Subcutaneous adipose tissue (tissue), 4 donors: ENCODE results near the gene TSPAN7. TPM values are rescaled to one million over a fixed set of nuclear protein-coding genes. Genes with fewer than 3 reads are reported as not detected.

Experiments used
- CTCF ChIP-seq: fragments of 450-650 bp; IDR thresholded peaks from one replicate; pipeline ENCODE4 v1.5.1; 2016; ENCODE audit warnings: low read depth, mild to moderate bottlenecking, control low read depth, antibody characterized with exemption, moderate library complexity
- total RNA-seq, 4 donors: library from RNA; depleted of rRNA; stranded (reverse); fragments of >200 nt; gene quantifications; one replicate each; pipeline ENCODE4 v1.1.0, GENCODE V29; 2016

TSPAN7 gene
- total RNA-seq, 4 donors from 2014 or later = 13.4 to 47.6 (median 41.5) TPM

- no peak for TF ChIP-seq CTCF
These were observed 49.5 kb downstream of the TSPAN7 start for GRCh38 chrX:38610849-38611248.

- TF ChIP-seq CTCF = no peak
These were observed 50.9 kb downstream of the TSPAN7 start for GRCh38 chrX:38612281-38612680.

- no peak for TF ChIP-seq CTCF
These were observed 53.1 kb downstream of the TSPAN7 start for GRCh38 chrX:38614485-38614884.

- no peak for TF ChIP-seq CTCF
These were observed 55.6 kb downstream of the TSPAN7 start for GRCh38 chrX:38616904-38617303.

GRCh38 chrX:38618180-38618579 lies 56.8 kb downstream of the TSPAN7 start:
- no peak for TF ChIP-seq CTCF

- no peak for TF ChIP-seq CTCF
These were observed 59.3 kb downstream of the TSPAN7 start for GRCh38 chrX:38620623-38621022.

GRCh38 chrX:38626296-38626695 lies 65.0 kb downstream of the TSPAN7 start:
- no peak for TF ChIP-seq CTCF
